ENCODE measurements around the gene ZNF91. TPM values are rescaled to one million over a fixed set of nuclear protein-coding genes. Genes with fewer than 3 reads are reported as not detected.

Gene ZNF91
- 10 to 100 TPM; 55.5 to 63.0 TPM for total RNA-seq

DNA sequence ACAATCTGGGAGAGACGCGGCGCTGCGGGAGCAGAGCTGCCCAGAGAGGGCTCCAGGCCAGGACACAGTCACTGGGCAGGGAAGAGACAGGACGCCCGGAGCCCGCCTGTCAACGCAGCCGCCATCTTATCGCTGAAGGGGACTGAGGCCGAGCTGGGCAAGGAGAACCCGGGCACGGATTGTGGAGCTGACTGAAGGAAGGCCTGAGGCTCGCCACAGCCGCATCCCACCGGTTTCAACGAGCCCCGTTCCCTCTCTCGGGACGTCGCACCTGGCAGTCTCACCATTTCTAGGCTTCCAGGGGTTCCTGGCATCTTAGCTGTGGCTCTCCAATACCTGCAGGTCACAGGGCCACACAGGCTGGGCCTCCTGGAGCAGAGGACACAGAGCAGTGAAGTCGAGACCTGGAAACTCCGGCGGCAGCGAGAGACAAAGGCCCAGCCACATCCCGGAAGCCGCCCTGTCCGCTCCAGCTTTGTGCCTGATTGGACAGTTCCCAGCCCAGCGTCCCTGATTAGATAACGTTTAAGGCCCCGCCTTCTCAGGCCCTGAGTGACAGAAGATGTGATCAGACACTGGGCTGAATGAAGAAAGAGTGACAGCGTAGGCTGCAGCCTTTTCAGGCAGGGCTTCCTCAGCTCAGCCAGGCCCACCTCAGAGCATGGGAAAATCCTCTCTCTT, at the start of gene ZNF91:
ZNF91 (minus strand) TSS at position 431 of the 681 bp plus-strand sequence; CDS start at position 314, 117 bp downstream.
- Histone ChIP-seq H3K4me3 (peak within 1 kb of the TSS; percentile 93), H3K36me3 (no peaks in the 10 kb centered on the region), H3K9me3 (no peaks in the 10 kb centered on the region), H3K4me1 (ENCODE audit: control insufficient read depth in 1 of 2, low read depth in 2 of 2) (peaks cover 31 to 34% of the 10 kb centered on the region in 2 donors), H3K27ac (peak within 1 kb of the TSS; percentile 93 to 98), H3K27me3 (replicated peaks; ENCODE audit: insufficient read depth) (no peaks in the 10 kb centered on the region)
- ATAC-seq (ENCODE audit: insufficient number of reproducible peaks, low FRiP score, low read depth), result peak; percentile 95
- DNase-seq (ENCODE audit: low spot score), result peak; percentile 97
- TF ChIP-seq, protein P1, sequence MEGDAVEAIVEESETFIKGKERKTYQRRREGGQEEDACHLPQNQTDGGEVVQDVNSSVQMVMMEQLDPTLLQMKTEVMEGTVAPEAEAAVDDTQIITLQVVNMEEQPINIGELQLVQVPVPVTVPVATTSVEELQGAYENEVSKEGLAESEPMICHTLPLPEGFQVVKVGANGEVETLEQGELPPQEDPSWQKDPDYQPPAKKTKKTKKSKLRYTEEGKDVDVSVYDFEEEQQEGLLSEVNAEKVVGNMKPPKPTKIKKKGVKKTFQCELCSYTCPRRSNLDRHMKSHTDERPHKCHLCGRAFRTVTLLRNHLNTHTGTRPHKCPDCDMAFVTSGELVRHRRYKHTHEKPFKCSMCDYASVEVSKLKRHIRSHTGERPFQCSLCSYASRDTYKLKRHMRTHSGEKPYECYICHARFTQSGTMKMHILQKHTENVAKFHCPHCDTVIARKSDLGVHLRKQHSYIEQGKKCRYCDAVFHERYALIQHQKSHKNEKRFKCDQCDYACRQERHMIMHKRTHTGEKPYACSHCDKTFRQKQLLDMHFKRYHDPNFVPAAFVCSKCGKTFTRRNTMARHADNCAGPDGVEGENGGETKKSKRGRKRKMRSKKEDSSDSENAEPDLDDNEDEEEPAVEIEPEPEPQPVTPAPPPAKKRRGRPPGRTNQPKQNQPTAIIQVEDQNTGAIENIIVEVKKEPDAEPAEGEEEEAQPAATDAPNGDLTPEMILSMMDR (IDR thresholded peaks at IDR 0.05), result no peak

DNA sequence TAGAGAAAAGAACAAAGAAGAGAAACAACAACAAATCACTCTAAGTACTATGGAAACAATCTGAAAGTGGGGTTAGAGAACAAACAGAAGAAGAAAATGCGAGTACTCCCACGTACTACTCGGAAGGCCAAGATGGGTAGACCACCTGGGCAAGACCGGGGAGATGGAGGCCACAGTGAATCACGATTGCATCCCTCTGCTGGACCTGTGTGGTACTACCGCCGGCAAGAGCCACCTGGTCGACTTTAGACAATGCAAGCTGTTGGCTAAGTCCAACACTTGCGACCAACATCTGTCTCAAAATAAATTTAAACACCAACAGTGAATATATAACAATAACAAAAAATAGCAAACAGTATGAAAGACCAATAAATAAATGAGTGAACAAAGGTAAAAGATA, 45.5 kb upstream of the ZNF91 start:
- peaks cover 6% of the 10 kb centered on the region for H3K9me3 ChIP-seq
- H3K27me3 ChIP-seq (replicated peaks; ENCODE audit: insufficient read depth), result no peaks in the 10 kb centered on the region
- H3K36me3 ChIP-seq, result no peaks in the 10 kb centered on the region
- H3K4me3 ChIP-seq, result no peak overlapping the region
- ATAC-seq (ENCODE audit: insufficient number of reproducible peaks, low FRiP score, low read depth) (no peak), DNase-seq (ENCODE audit: low spot score) (no peak)
- TF ChIP-seq, protein P1 (IDR thresholded peaks at IDR 0.05), result peak; percentile 15
- no peak overlapping the region for H3K27ac ChIP-seq
- H3K4me1 ChIP-seq (ENCODE audit: control insufficient read depth in 1 of 2, low read depth in 2 of 2), result no peaks in the 10 kb centered on the region

DNA sequence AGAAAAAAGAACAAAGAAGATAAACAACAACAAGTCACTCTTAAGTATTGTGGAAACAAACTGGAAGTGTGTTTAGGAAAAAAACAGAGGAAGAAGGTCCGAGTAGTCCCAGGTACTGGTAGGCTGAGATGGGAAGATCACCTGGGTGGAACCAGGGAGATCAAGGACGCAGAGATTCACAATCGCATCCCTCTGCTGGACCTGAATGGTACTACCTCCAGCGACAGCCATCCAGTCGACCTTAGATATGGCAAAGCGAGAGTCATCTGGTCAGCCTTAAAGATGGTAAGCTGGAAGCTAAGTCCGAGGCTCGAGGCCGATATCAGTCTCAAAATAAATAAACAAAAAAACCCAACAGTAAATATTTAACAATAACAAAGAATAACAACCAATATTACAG, 44.9 kb upstream of the ZNF91 start:
- no peaks in the 10 kb centered on the region for H3K27me3 ChIP-seq (replicated peaks; ENCODE audit: insufficient read depth)
- TF ChIP-seq, protein P1 (IDR thresholded peaks at IDR 0.05), result no peak
- H3K4me3 ChIP-seq, result no peak overlapping the region
- no peaks in the 10 kb centered on the region for H3K36me3 ChIP-seq
- H3K4me1 ChIP-seq (ENCODE audit: control insufficient read depth in 1 of 2, low read depth in 2 of 2), result no peaks in the 10 kb centered on the region
- no peak overlapping the region for H3K27ac ChIP-seq
- DNase-seq (ENCODE audit: low spot score) (no peak), ATAC-seq (ENCODE audit: insufficient number of reproducible peaks, low FRiP score, low read depth) (no peak)
- peaks cover 6% of the 10 kb centered on the region for H3K9me3 ChIP-seq

DNA sequence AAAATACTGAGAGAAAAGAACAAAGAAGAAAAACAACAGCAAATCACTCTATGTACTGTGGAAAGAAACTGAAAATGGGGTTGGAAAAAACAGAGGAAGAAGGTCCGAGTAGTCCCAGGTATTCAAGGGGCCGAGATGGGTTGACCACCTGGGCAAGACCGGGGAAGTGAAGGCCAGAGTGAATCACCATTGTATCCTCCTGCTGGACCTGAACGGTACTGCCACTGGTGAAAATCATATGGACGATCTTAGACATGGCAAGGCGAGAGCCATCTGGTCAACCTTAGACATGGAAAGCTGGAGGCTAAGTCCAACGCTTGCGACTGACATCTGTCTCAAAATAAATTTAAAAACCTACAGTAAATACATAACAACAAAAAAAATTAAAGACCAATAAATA, 44.4 kb upstream of the ZNF91 start:
- DNase-seq (ENCODE audit: low spot score) (no peak), ATAC-seq (ENCODE audit: insufficient number of reproducible peaks, low FRiP score, low read depth) (no peak)
- no peaks in the 10 kb centered on the region for H3K27me3 ChIP-seq (replicated peaks; ENCODE audit: insufficient read depth)
- peaks cover 6% of the 10 kb centered on the region for H3K9me3 ChIP-seq
- H3K4me3 ChIP-seq, result no peak overlapping the region
- TF ChIP-seq, protein P1 (IDR thresholded peaks at IDR 0.05), result no peak
- H3K27ac ChIP-seq, result no peak overlapping the region
- no peaks in the 10 kb centered on the region for H3K4me1 ChIP-seq (ENCODE audit: control insufficient read depth in 1 of 2, low read depth in 2 of 2)
- no peaks in the 10 kb centered on the region for H3K36me3 ChIP-seq

DNA sequence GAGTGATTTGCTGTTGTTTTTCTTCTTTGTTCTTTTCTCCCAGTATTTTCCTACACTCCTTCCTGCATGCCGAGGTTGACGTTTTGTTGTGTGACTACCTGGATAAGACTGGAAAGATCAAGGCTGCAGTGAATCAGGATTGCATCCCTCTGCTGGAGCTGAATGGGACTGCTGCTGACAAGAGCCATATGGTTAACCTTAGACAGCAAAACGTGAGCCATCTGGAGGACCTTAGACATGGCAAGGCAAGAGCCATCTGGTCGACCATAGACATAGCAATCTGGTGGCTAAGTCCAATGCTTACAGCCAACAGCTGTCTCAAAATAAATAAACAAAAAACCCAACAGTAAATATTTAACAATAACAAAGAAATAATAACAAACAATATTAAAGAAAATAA, 42.6 kb upstream of the ZNF91 start:
- no peak overlapping the region for H3K4me3 ChIP-seq
- no peaks in the 10 kb centered on the region for H3K4me1 ChIP-seq (ENCODE audit: control insufficient read depth in 1 of 2, low read depth in 2 of 2)
- H3K9me3 ChIP-seq, result peaks cover 6% of the 10 kb centered on the region
- no peaks in the 10 kb centered on the region for H3K36me3 ChIP-seq
- ATAC-seq (ENCODE audit: insufficient number of reproducible peaks, low FRiP score, low read depth) (no peak), DNase-seq (ENCODE audit: low spot score) (no peak)
- H3K27ac ChIP-seq, result no peak overlapping the region
- no peaks in the 10 kb centered on the region for H3K27me3 ChIP-seq (replicated peaks; ENCODE audit: insufficient read depth)
- TF ChIP-seq, protein P1 (IDR thresholded peaks at IDR 0.05), result no peak
